ENCODE results near the gene JMJD4. TPM values are rescaled to one million over a fixed set of nuclear protein-coding genes. Genes with fewer than 3 reads are reported as not detected.

The JMJD4 gene
- total and polyA plus RNA-seq, 2 of the 8 experiments (the other 6 are each of a cell fraction or from before 2014, with no cell fraction given), result 13.2 to 23.3 TPM

DNA sequence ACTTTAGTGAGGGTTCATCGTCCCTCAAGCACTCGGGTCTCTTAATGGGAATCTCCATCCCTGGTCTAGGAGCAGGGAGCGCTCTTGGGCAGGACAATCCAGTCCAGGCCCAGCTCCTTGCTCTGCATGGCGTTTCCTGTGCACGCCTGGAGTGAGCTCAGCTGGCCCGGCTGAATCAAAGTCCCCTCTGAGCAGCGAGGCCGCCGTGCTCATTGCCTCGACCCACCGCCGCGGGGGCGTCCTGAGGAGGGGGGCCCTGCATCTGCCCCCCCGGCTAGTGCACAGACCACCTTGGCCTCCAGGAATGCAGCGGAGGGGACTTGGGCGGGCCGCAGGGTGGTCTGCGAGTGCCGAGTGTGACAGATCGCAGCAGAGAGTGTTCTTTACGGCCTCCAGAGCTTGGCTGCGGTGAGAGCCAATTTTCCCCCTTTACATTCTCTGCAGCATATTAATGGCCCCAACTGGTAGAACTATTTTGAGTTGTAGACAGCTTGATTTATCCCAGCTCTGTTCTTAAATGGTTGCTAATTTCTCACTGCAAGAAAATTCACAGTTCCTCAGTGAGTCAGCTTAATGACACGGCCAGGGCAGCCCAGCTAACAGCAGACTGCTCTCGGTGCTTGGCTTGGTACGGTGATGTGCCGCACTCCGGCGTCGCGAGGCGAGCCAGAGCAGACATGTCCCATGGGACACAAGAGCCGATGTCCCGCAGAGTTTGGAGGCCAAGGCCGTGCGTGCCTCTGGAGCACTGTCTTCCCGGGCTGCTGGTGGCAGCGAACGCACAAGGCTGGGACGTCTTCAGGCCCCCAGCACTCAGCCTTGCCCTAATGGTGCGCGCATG is 39.9 kb upstream of the JMJD4 start (continued):
- TF ChIP-seq CHD7 (IDR thresholded peaks at IDR 0.05; ENCODE audit: insufficient replicate concordance, low read length) (no peak), MAFK (IDR thresholded peaks at IDR 0.05; ENCODE audit: low read depth, low read length) (no peak), HDAC6 (IDR thresholded peaks at IDR 0.05; ENCODE audit: low read depth, low read length) (no peak), NRF1 (IDR thresholded peaks at IDR 0.05; ENCODE audit: low read depth, low read length) (no peak), SIN3A (conservative IDR thresholded peaks at IDR 0.05 in 1 of 2, IDR thresholded peaks at IDR 0.05 in 1 of 2; ENCODE audit: low read depth in 1 of 2, low read length in 2 of 2) (no peak), TAF1 (IDR thresholded peaks at IDR 0.05; ENCODE audit: low read depth, low read length) (no peak), GTF2F1 (IDR thresholded peaks at IDR 0.05; ENCODE audit: borderline replicate concordance, low read depth, low read length) (no peak), JUND (IDR thresholded peaks at IDR 0.05; ENCODE audit: low read length) (no peak)
- TF ChIP-seq, protein P1, sequence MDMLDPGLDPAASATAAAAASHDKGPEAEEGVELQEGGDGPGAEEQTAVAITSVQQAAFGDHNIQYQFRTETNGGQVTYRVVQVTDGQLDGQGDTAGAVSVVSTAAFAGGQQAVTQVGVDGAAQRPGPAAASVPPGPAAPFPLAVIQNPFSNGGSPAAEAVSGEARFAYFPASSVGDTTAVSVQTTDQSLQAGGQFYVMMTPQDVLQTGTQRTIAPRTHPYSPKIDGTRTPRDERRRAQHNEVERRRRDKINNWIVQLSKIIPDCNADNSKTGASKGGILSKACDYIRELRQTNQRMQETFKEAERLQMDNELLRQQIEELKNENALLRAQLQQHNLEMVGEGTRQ (IDR thresholded peaks at IDR 0.05; ENCODE audit: low read length), result no peak

Measured in H1 (cell line).